VCaP (cell line): Measurements from ENCODE around the gene NRXN2.

Experiments used
- H3K27ac ChIP-seq: fragments of 450-650 bp; 2 replicates; pipeline ENCODE4 v1.5.1; 2017
- TF ChIP-seq, protein P1 (sequence below): fragments of 450-650 bp; conservative IDR thresholded peaks from 2 replicates; pipeline ENCODE4 v1.5.1; 2017; ENCODE audit warnings: mild to moderate bottlenecking, moderate library complexity

The NRXN2 gene

DNA sequence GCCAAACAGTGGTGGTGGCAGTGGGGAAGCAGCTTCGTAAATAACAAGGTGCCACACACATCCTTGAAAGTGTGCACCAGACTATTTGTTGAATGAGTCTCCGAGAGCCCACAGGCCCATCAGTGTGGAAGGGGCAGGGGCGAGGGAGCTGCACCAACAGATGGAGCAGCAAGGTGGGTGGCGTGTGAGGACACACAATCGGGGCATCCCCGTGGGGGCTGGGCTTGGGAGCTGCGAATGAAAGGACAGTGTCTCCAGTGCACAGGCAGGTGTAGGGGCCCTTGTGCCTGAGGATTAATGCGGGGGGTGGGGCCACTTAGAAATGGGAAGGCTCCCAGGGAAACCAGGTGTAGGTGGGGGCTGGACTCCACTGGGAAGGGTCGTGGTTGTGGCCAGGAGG is 2.8 kb downstream of the NRXN2 start:
- TF ChIP-seq, protein P1, sequence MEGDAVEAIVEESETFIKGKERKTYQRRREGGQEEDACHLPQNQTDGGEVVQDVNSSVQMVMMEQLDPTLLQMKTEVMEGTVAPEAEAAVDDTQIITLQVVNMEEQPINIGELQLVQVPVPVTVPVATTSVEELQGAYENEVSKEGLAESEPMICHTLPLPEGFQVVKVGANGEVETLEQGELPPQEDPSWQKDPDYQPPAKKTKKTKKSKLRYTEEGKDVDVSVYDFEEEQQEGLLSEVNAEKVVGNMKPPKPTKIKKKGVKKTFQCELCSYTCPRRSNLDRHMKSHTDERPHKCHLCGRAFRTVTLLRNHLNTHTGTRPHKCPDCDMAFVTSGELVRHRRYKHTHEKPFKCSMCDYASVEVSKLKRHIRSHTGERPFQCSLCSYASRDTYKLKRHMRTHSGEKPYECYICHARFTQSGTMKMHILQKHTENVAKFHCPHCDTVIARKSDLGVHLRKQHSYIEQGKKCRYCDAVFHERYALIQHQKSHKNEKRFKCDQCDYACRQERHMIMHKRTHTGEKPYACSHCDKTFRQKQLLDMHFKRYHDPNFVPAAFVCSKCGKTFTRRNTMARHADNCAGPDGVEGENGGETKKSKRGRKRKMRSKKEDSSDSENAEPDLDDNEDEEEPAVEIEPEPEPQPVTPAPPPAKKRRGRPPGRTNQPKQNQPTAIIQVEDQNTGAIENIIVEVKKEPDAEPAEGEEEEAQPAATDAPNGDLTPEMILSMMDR = no peak
- no peak overlapping the region for H3K27ac ChIP-seq

DNA sequence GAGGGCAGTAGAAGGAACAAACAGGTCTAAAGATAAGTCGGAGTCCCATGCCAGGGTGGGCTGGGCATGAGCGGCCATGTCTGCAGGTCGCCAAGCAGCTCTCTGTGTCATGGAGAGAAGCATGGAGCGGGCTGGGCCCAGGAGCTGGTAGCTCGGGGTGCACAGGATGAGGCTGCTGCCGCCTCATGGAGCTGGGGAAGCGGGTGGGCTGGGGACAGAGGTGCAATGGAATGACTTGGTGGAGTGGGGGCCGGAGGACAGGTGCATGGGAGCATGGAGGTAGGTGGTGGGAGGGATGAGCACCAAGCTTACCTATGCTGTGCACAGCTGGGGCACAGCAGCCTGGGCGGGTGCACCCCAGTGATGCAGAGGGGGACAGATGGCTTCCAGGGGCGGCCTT is 3.6 kb downstream of the NRXN2 start:
- TF ChIP-seq, protein P1 = no peak
- H3K27ac ChIP-seq = no peak overlapping the region

DNA sequence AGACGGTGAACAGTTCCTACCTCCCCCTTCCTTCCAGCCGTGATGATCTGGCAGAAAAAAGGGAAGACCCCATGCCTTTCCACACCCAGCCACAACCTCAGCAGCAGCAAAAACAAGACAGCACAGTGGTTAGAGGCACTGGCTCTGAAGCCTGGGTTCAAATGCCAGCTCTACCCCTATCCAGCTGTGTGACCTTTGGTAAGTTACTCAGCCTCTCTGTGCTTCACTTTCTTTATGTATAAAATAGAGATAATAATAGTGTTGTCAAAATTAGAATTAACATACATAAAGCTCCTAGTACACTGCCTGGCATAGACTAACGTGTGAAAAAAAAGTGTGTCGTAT is 4.2 kb downstream of the NRXN2 start:
- H3K27ac ChIP-seq = no peak overlapping the region
- TF ChIP-seq, protein P1 = no peak

DNA sequence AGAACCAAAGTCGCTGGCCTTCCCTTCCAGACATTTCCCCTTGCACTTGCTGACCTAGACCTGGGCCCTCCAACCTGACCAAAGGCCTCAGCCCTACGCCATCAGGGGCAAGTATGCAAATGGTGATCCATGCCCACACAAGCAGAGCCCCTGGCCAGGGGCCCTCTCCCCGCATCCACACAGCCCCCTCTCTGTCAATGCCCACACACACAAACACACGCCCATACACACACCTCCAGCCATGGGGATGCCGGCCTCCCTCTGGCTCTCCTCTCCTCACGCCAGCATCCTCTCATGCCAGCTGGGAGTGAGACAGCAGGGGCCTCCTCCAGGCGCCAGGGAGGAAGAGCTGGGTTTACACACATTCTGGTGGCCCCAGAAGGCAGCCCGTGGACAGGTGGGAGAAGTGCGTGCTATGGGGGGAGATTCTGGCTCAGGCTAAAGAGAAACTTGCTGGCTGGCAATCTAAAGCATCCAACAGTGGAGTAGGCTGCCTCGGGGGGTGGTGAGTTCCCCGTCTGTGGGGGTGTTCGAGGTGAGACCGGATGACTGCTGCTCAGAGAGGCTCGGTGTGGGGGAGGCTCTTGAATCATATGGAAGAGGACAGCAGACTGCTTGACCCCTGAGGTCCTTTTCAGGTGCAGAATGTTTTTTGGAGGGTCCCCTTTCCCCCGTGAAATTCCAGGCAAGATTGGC is 4.8 kb downstream of the NRXN2 start:
- no peak overlapping the region for H3K27ac ChIP-seq
- TF ChIP-seq, protein P1 = no peak

DNA sequence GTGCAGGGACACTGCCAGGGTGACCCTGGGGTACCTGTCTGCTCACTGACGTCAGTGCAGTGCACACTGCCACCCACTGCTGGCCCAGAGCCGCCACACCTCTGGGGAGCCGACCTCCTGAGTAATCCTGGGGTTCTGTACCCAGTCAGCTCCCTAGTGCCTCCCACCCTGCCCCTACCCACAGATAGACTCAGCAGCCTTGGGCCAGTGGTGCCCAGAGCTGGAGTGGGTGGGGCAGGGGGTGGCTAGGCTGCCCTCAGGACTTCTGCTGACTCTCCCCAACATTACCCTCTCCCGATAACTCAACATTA is 5.8 kb downstream of the NRXN2 start:
- H3K27ac ChIP-seq = no peak overlapping the region
- TF ChIP-seq, protein P1 = no peak

DNA sequence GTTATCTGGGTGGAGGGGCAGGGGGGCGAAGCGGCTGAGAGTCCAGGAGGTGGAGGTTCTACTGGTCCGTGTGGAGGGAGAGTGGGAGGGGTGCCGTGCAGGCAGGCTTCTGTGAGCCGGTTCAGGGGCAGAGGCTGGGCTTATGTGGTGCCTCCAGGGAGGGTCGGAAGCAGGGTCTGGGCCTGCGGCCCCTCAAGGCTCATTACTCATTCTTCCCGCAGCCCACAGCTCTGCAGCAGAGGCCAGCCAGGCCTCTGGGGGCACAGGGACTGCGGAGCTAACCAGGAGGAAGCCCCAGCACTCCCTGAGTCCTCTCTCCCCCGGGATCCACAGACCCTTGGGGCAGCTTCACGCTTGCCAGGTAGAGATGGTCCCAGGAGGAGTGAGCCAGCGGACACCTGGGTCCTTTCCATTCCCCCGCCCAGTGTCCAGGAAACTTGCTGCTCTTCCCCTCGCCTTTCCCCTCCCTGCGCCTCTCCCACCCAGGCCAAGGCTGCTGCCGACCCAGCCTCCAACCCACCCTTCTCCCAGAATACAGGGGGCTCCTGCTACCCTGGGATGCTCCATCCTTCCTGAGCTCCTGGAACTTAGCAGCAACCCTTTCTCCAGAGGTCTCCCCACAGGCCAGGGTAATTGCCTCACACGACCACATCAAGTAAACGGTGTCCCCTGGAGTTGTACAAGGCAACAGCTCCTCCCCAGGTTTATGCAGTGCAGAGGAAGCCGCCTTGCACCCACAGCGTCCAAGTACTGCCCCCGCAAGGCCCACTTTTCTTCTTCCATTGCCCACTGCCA is 6.3 kb downstream of the NRXN2 start:
- H3K27ac ChIP-seq = no peak overlapping the region
- TF ChIP-seq, protein P1 = no peak

DNA sequence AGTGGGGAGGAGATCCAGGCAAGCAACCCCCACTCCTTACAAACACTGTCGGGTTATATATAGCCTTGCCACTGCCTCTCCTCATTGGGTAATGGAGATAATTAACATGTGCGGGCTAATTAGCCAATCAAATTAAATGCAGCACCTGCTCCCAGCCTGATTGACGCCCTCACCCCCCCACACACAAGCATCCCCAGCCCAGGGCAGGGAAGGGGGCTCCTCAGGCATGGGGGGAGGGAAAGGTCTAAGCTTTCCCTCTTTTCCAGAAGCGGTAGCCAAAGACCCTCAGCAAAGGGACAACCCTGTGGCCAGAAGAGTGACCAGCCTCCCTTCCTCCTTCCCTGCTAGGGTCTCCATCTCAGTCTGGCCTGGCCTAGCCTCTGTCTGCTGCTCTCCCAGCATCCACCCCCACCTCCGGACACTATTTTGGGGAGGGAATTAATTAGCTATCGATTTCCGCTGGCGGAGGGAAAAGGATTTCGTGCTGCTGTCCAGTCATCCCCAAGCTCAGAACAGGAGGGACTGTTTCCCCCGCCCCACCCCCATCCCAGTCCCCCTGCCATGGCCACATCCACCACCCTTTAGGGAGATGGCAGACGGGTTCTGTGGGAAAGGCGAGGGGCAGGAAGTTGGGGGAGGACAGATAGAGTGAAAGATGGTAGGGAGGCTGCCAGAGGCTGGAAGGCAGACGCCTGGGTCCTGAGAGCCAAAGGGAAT is 7.1 kb downstream of the NRXN2 start:
- H3K27ac ChIP-seq = no peak overlapping the region
- TF ChIP-seq, protein P1 = no peak
